Muscle of leg (tissue), 11 donors: ENCODE data around the gene IRF4. TPM values are rescaled to one million over a fixed set of nuclear protein-coding genes. Genes with fewer than 3 reads are reported as not detected.

Experiments used
- DNase-seq: peaks from one replicate; pipeline ENCODE4 v3.0.0; 2013
- H3K27ac ChIP-seq: one replicate; pipeline ENCODE4 v1.5.1; 2013; ENCODE audit warnings: mild to moderate bottlenecking, low read length, control low read depth
- H3K27me3 ChIP-seq: one replicate; pipeline ENCODE4 v1.6.1; 2013; ENCODE audit warnings: low read length; ENCODE audit not compliant: control insufficient read depth, insufficient read depth
- H3K36me3 ChIP-seq: one replicate; pipeline ENCODE4 v1.6.1; 2013; ENCODE audit warnings: low read length; ENCODE audit not compliant: control insufficient read depth, insufficient read depth
- H3K4me1 ChIP-seq: one replicate; pipeline ENCODE4 v1.6.1; 2013; ENCODE audit warnings: low read length; ENCODE audit not compliant: control insufficient read depth, insufficient read depth
- H3K4me3 ChIP-seq: one replicate; pipeline ENCODE4 v1.5.1; 2013; ENCODE audit warnings: low read length, control low read depth
- H3K9me3 ChIP-seq: replicated peaks from 2 replicates; pipeline ENCODE4 v1.6.1; 2013; ENCODE audit warnings: low read depth, low read length; ENCODE audit not compliant: control insufficient read depth
- WGBS: methylation state at CpG from one replicate; pipeline ENCODE4 v1.1.5; 2013; ENCODE audit warnings: missing lambda C conversion rate; ENCODE audit not compliant: insufficient coverage; 5-methylcytosine and 5-hydroxymethylcytosine counted together
- polyA plus RNA-seq, 8 donors: library from polyadenylated mRNA; unstranded; fragments of 120-200 nt; gene quantifications; one replicate each; pipeline versions ENCODE4 v1.2.1 to v1.2.3, GENCODE V29; 2013; ENCODE audit warnings: inconsistent platforms in 1 of 8, low replicate concordance in 1 of 8; ENCODE audit not compliant: insufficient read length in 8 of 8, insufficient read depth in 1 of 8
- total RNA-seq: library from RNA; stranded (reverse); fragments of 120-200 nt; gene quantifications from one replicate; pipeline ENCODE4 v1.2.4, GENCODE V29; 2013

Gene IRF4
- total and polyA plus RNA-seq, 9 donors = 0.12 to 1.8 (median 0.46) TPM

DNA sequence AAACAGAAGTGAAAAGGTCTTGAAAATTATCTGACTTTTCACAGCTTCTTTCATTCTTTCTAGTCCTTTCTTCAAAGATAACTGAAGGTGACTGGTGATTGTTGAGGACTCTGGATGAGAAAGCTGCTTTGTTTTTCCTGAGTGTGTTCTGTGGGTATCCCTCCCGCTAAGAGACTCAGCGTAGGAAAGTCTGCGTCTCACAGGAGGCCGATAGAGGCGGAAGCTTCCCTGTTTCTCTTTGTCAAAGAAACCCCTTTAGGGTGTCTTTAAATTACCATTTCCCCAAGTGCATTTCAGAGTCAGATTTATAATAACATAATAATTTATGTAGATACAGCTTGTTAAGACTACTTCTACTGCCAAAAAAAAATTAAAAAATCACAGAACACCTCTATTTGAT, 31.2 kb upstream of the IRF4 start:
- Histone ChIP-seq H3K9me3 (peaks cover 40% of the 10 kb centered on the region), H3K4me3 (no peak overlapping the region), H3K27ac (no peak overlapping the region), H3K27me3 (no peaks in the 10 kb centered on the region), H3K4me1 (peaks cover 17% of the 10 kb centered on the region), H3K36me3 (no peaks in the 10 kb centered on the region)
- no peak for DNase-seq
- 84% methylated on average over 4 of the region's 5 CpGs for WGBS

DNA sequence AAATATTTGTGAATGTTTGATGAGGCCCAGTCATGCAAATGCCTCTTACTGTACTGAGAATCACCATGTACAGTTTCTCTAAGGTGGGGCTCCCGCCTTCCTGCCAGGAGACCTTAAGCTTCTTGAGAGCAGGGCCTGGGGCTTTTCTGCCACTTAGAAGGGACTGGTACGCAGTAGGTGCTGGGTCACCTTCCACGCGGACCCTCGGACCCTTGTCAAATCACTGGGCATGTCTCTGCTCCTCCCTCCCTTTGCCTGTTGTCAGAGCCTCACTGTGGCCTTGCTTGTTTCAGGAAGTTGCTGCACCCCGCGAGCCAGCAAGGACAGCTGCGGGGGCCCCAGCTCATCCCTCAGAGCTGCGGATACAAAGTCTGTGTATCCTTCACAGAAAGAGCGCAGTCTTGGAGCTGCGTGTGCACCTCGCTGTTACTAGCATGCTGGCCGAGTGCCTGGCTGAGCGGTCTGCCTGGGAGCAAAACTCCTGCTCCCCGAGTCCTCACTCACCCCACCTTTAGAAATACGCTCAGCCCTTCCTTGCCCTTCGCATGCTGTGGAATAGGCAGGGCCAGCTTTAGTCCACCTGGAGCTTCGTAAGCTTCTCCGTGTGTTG, 30.7 kb upstream of the IRF4 start:
- WGBS = 59% methylated on average over 19 of the region's 19 CpGs
- peak; percentile 35 for DNase-seq
- H3K4me3 ChIP-seq = no peak overlapping the region
- no peak overlapping the region for H3K27ac ChIP-seq
- H3K4me1 ChIP-seq = peaks cover 13% of the 10 kb centered on the region
- no peaks in the 10 kb centered on the region for H3K36me3 ChIP-seq
- H3K27me3 ChIP-seq = peaks cover 2% of the 10 kb centered on the region
- H3K9me3 ChIP-seq = peaks cover 41% of the 10 kb centered on the region

- peaks cover 39% of the 10 kb centered on the region for H3K9me3 ChIP-seq
- H3K4me3 ChIP-seq = no peak overlapping the region
- WGBS = 79% methylated on average over 16 of the region's 16 CpGs
- no peak overlapping the region for H3K27ac ChIP-seq
- no peak for DNase-seq
- no peaks in the 10 kb centered on the region for H3K36me3 ChIP-seq
- peaks cover 12% of the 10 kb centered on the region for H3K4me1 ChIP-seq
- H3K27me3 ChIP-seq = peaks cover 4% of the 10 kb centered on the region
Measured at GRCh38 chr6:361411-362132, 30.0 kb upstream of the IRF4 start.

- Histone ChIP-seq H3K4me1 (peaks cover 16% of the 10 kb centered on the region), H3K27me3 (peaks cover 4% of the 10 kb centered on the region), H3K4me3 (no peak overlapping the region), H3K36me3 (no peaks in the 10 kb centered on the region), H3K9me3 (peaks cover 35% of the 10 kb centered on the region), H3K27ac (no peak overlapping the region)
- no peak for DNase-seq
- 81% methylated on average over 11 of the region's 14 CpGs for WGBS
Measured at GRCh38 chr6:362231-362923, 29.2 kb upstream of the IRF4 start.

DNA sequence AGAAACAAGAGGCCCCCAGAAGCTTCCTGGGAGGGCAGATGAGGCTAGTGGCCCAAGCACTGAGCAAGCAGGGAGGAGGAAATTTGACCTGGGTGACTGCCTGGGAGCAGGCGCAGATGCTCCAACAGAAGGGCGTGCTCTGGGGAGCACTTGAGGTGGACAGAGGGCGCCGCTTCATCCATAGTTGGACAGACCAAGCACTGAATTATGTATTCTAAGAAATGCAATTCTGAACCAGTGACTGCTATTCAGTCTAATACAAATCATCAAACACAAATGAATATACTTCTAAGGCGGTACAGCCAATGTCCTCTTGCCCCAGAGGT, 28.7 kb upstream of the IRF4 start:
- Histone ChIP-seq H3K9me3 (peaks cover 33% of the 10 kb centered on the region), H3K27ac (no peak overlapping the region), H3K4me3 (no peak overlapping the region), H3K27me3 (peaks cover 7% of the 10 kb centered on the region), H3K36me3 (no peaks in the 10 kb centered on the region), H3K4me1 (peaks cover 16% of the 10 kb centered on the region)
- no peak for DNase-seq
- 73% methylated on average over 5 of the region's 5 CpGs for WGBS

DNA sequence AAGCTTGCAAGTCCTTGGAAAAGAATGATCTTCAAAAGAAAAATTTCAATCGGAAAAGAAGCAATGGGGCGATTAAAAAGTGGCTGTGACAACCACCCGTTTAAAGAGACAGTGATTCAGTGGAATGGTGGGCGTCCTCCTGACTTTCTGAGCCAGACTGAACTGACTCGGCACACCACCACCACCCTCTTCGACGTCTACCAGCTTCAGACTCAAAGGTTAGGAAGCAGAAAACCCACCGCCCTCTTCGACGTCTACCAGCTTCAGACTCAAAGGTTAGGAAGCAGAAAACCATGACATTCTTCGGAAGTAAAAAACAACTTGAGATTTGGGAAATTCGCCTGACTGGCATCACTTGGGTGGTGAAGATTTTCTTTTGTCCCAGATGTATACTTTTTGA, 28.3 kb upstream of the IRF4 start:
- H3K27me3 ChIP-seq = peaks cover 11% of the 10 kb centered on the region
- DNase-seq = no peak
- H3K4me1 ChIP-seq = peaks cover 16% of the 10 kb centered on the region
- WGBS = 87% methylated on average over 12 of the region's 12 CpGs
- no peak overlapping the region for H3K4me3 ChIP-seq
- no peak overlapping the region for H3K27ac ChIP-seq
- no peaks in the 10 kb centered on the region for H3K36me3 ChIP-seq
- H3K9me3 ChIP-seq = peaks cover 30% of the 10 kb centered on the region

DNA sequence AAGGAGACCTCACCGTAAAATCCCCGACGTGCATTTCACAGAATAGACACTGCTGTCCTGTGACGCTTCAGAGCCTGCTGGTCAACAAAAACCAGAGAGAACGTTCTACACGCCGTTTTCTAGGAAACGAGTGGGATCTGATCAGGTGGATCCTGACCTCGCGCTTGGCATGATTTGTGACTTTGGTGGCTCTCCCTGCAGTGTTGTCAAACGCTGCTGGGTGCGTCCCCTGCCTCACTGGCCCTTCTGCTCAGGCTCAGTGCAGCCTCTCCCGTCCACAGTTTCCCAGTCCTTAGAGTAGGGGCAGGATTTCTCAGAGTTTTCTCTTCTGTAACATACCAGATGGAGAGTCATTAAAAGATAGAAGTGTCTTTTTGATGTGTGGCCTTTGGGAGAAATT, 27.6 kb upstream of the IRF4 start:
- H3K27me3 ChIP-seq = peaks cover 13% of the 10 kb centered on the region
- H3K9me3 ChIP-seq = peaks cover 29% of the 10 kb centered on the region
- no peak overlapping the region for H3K4me3 ChIP-seq
- H3K4me1 ChIP-seq = peaks cover 16% of the 10 kb centered on the region
- H3K36me3 ChIP-seq = no peaks in the 10 kb centered on the region
- no peak overlapping the region for H3K27ac ChIP-seq
- DNase-seq = no peak
- 82% methylated on average over 13 of the region's 13 CpGs for WGBS

GRCh38 chr6:364609-365540, 26.7 kb upstream of the IRF4 start:
- H3K9me3 ChIP-seq = peaks cover 30% of the 10 kb centered on the region
- 68% methylated on average over 7 of the region's 11 CpGs for WGBS
- H3K4me1 ChIP-seq = peaks cover 16% of the 10 kb centered on the region
- H3K27ac ChIP-seq = no peak overlapping the region
- DNase-seq = peak; percentile 35
- peaks cover 18% of the 10 kb centered on the region for H3K27me3 ChIP-seq
- no peak overlapping the region for H3K4me3 ChIP-seq
- H3K36me3 ChIP-seq = no peaks in the 10 kb centered on the region

GRCh38 chr6:365835-366234, 25.7 kb upstream of the IRF4 start:
- peaks cover 13% of the 10 kb centered on the region for H3K4me1 ChIP-seq
- H3K27ac ChIP-seq = no peak overlapping the region
- no peak for DNase-seq
- no peak overlapping the region for H3K4me3 ChIP-seq
- H3K36me3 ChIP-seq = no peaks in the 10 kb centered on the region
- H3K27me3 ChIP-seq = peaks cover 18% of the 10 kb centered on the region
- H3K9me3 ChIP-seq = peaks cover 34% of the 10 kb centered on the region
- WGBS = 73% methylated on average over 6 of the region's 6 CpGs
